ENCODE data around the gene MSMO1. TPM values are rescaled to one million over a fixed set of nuclear protein-coding genes. Genes with fewer than 3 reads are reported as not detected.
A peak's percentile ranks its signal among the peaks of the same experiment; 100 is the strongest.
"Not testable (repeated sequence)": the region's sequence is repeated elsewhere in the genome, so short reads cannot be mapped to it uniquely, and the experiment has no call there.

The MSMO1 gene
- total RNA-seq, result 100 to 1,000 TPM in 1 of 2 donors, 10 to 100 TPM in 1; 98.7 to 195 TPM
- long read RNA-seq, transcript MSMO1-201 (6 exons, 2,269 nt), result major isoform, 653 of 722 reads
- long read RNA-seq, transcript MSMO1-202 (5 exons, 1,789 nt), result minor isoform, 30 of 722 reads
- long read RNA-seq, partial matches to known transcripts, result 22 of 722 reads
- long read RNA-seq, other reads (novel, unspliced or antisense), result 16 of 722 reads

GRCh38 chr4:165327211-165328100 lies at the start of gene MSMO1:
MSMO1 (plus strand) TSS chr4:165327669; CDS start chr4:165333371, 5,702 bp downstream.
- ATAC-seq, result peak; percentile 92
- peak; percentile 99 for DNase-seq
- intact Hi-C loops (cut with DNase I, micrococcal nuclease), result no loop called here

- intact Hi-C loops (cut with DNase I, micrococcal nuclease); ATAC-seq: not testable (repeated sequence)
Measured at GRCh38 chr4:165279531-165279930, 47.9 kb upstream of the MSMO1 start.

GRCh38 chr4:165284697-165285096 lies 42.8 kb upstream of the MSMO1 start:
- DNase-seq; ATAC-seq; intact Hi-C loops (cut with DNase I, micrococcal nuclease): not testable (repeated sequence)

More at GRCh38 chr4:165279531-165279930, 47.9 kb upstream of the MSMO1 start:
- not testable (repeated sequence) for DNase-seq

- intact Hi-C loops (cut with DNase I, micrococcal nuclease); DNase-seq; ATAC-seq: not testable (repeated sequence)
Measured at GRCh38 chr4:165286619-165287340, 40.7 kb upstream of the MSMO1 start.

DNA sequence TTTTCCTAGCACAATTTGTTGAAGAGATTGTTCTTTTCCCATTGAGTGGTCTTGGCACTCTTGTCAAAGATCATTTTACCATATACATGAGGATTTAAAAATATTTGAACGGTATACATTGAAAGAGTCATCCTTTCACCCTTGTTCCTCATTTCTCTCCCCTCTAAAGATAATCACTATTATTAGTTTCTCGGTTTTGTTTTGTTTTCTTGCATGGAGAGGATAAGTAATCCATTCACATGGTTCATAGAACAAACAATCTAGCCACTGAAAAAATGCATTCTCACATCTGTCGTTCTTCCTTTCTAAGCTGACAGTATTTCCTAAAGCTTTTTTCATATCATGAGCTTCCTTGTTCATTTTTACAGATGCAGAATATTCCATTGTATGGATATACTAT lies 39.2 kb upstream of the MSMO1 start:
- DNase-seq (no peak), ATAC-seq (no peak)
- intact Hi-C loops (cut with DNase I, micrococcal nuclease), result no loop called here

DNA sequence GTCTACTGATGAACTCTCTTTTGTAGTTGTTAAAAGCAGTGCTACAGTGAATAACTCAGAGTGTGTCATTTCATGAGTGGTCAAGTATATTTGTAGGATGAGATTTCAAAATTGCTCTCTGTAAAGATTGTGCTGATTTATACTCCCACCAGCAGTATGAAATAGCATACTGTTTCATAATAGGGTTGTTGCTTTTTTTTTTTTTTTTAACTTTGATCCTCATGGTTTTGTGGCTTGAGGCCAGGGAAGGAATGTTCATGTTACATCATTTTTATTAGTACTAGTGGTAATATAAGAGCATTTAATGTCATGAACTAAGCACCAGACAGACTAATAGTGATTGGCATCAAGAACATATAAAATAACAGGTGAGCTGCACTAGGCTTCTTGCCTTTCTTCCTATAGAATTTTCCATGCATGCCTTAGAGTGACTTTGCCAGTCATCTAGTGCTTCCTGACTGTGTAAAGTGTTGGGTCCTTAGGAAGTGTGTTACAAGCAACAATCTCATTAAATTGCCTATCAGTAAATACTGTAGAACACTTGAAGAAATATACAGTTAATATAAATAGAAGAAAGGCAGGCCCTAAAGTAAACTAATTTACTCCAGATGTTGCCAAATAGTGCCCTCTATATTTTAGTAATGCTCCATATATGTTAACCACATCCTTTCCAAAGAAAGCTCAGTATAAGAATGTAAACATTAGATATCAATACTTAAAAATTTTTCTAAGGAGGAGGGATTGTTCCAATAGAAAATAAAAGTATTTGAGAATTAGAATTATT lies 38.6 kb upstream of the MSMO1 start:
- no peak for DNase-seq
- intact Hi-C loops (cut with DNase I, micrococcal nuclease), result no loop called here
- no peak for ATAC-seq

DNA sequence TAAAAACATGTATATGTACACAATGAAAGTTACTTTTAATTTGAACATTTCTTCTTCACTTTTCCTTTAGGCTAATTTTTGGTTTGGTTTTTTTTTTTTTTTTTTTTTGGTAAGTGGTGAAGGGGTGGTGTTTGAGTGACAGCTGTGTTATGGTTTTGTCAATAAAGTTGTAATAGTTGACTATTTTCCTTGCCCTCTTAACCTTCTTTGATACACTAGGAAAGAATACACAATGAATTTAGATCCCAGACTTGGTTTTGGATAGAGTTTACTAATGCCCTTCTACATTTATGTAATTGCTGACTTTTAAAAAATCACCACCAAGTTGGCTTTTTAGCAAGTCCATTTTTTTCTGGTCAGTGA lies 38.1 kb upstream of the MSMO1 start:
- ATAC-seq (no peak), DNase-seq (no peak)
- intact Hi-C loops (cut with DNase I, micrococcal nuclease), result no loop called here

DNA sequence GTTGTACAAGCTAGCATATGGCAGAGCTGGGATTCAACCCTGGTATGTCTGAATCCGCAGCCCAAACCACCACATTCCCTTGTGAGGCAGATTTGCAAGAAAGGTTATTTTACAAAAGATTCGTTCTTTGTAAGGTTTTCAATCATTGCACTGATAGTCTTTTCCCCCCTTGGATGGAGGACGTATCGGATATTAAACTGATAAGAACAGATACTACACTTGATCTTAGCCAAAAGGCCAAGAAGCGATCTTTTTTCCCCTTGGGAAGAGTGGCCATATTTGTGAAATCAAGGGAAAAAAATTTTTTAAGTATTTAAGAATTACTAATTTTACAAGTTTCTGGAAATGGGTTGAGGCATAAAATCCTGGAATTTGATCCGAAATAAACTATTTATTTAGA lies 34.4 kb upstream of the MSMO1 start:
- ATAC-seq (no peak), DNase-seq (no peak)
- intact Hi-C loops (cut with DNase I, micrococcal nuclease), result no loop called here

GRCh38 chr4:165293927-165294649 lies 33.4 kb upstream of the MSMO1 start:
- intact Hi-C loops (cut with DNase I, micrococcal nuclease), result no loop called here
- DNase-seq (no peak), ATAC-seq (no peak)

- no peak for ATAC-seq
Measured at GRCh38 chr4:165294907-165295306, 32.6 kb upstream of the MSMO1 start.

DNA sequence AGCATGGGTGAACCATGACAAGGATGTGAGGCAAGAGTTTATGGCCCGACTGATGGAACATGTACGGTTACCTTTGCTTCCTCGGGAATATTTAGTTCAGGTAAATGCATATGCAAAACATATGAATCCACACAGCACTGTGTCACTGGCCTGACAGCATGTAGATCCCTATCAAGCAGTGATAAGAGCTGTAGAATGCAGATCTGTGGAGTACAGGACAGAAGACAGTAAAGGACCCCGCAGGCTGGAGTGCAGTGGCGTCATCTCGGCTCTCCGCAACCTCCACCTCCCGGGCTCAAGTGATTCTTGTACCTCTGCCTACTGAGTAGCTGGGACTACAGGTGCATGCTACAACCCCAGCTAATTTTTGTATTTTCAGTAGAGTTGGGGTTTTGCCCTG lies 29.8 kb upstream of the MSMO1 start:
- intact Hi-C loops (cut with DNase I, micrococcal nuclease), result no loop called here
- no peak for DNase-seq
- ATAC-seq, result no peak

More at GRCh38 chr4:165294907-165295306, 32.6 kb upstream of the MSMO1 start:
- intact Hi-C loops (cut with DNase I, micrococcal nuclease), result no loop called here
- DNase-seq, result no peak

DNA sequence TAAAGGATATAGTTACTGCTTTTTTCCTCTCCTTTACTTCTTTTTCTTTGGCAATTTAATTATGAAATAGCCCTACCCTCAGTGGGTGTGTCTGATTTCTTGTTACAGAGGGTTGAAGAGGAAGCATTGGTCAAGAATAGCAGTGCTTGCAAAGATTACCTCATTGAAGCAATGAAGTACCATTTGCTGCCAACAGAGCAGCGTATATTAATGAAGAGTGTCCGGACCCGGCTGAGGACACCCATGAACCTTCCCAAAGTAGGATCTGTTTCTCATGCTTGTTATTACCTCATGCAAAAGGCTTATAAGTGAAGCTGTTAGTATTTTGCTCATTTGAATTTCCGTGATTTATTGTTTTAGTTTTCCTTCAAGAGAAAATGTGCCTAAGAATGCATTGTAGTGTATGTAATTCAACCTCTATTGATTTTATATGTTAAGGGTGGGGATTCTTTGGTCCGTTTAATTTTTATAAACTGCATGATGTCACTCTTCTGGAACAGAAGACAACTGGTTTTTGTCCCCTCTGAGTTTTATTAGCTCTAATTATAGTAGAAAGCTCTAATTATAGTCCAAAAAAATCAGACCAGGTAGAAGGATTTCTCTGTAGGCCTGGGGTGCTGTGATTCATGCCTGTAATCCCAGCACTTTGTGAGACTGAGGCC lies 27.9 kb upstream of the MSMO1 start:
- intact Hi-C loops (cut with DNase I, micrococcal nuclease), result no loop called here
- DNase-seq (no peak), ATAC-seq (peak; percentile 46)

DNA sequence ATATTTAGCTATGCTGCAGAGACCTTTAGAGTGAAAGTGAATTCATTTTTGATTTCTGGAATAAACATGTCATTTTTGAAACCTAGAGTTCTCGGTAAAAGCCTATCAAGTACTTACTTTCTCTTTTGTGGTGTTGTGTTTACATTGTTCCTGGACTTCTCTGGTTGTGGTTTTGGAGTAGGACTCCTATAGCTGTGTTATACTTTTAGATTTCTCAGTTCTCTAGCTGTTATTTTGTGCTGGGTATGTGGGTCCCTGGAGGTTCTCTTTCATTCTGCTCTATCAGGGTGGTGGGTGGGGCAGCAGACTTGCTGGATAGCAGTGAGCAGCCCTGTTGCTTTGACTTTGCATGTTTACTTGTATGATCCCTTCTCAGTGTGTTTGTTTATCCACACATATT lies 25.6 kb upstream of the MSMO1 start:
- intact Hi-C loops (cut with DNase I, micrococcal nuclease), result no loop called here
- no peak for DNase-seq
- ATAC-seq, result no peak

DNA sequence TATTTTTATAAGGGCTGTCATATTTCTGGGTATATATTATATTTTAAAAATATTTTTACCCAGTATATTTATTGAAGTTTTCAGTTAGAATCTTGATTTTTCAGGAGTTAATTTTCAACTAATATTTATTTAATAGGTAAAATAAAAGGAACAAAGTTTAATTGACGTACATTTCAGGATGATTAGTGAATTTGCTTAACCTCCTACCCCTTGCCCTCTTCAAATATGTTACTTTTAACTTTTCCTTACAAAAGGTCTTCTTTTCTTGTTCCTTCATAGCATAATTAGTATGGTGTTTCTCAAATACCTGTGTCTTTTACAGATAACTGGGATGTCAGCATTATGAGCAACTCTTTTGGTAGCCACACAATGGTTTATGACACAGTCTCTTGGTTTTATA lies 24.8 kb upstream of the MSMO1 start:
- no peak for ATAC-seq
- intact Hi-C loops (cut with DNase I, micrococcal nuclease), result no loop called here

DNA sequence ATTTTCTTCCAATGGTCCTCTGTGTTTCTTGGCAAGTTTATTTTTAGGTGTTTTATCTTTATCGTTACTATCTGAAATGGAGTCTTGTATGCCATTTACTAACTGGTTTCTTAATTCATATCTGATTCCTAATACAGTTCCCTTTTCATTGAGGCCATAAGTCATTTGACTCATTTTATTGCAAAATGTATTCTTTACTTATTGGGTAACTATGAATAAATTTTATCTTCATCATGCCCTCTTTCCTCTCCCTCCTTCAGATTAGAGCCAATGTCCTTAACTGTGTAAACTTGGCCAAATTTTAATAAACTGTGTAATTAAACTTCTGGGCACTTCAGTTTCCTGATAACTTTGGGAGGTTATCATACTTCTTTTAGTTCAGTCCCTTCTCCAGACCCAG lies 19.3 kb upstream of the MSMO1 start:
- ATAC-seq (no peak), DNase-seq (no peak)
- intact Hi-C loops (cut with DNase I, micrococcal nuclease), result no loop called here

More for the DNA sequence above, 24.8 kb upstream of the MSMO1 start:
- no peak for DNase-seq

DNA sequence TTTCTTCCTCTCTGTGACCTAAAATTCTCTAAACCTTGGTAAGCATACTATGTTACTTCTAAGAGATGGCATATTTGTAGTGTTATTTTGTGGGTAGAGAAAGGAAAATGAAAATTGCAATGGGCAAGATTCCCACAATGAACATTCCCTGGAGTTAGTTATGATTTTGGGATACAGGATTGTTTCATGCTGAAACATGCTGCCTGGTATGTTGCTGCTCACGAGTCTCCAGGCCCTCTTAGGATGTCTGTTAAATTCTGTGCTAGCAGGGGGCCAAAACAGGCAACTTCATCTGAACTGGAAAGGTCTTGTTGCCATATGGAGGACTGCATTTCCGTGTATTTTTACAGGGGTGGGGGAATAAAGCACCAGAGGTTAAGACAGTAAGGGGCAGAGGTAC lies 18.9 kb upstream of the MSMO1 start:
- DNase-seq (no peak), ATAC-seq (no peak)
- intact Hi-C loops (cut with DNase I, micrococcal nuclease), result no loop called here

DNA sequence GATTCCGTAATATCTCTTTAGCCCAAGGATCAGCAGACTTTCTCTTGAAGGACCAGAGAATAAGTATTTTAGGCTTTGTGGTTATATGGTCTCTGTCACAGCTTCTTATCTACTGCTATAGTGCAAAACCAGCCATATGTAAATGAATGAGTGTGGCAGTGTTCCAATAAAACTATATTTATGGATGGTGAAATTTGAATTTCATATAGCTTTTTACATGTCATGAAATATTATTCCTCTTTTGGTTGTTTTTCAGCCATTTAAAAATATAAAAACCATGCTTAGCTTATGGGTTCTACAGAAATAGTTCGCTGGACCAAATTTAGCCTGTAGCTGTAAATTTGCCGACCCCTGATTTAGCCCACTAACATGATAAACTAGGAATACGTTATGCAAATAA lies 18.0 kb upstream of the MSMO1 start:
- intact Hi-C loops (cut with DNase I, micrococcal nuclease), result no loop called here
- no peak for DNase-seq
- ATAC-seq, result no peak

DNA sequence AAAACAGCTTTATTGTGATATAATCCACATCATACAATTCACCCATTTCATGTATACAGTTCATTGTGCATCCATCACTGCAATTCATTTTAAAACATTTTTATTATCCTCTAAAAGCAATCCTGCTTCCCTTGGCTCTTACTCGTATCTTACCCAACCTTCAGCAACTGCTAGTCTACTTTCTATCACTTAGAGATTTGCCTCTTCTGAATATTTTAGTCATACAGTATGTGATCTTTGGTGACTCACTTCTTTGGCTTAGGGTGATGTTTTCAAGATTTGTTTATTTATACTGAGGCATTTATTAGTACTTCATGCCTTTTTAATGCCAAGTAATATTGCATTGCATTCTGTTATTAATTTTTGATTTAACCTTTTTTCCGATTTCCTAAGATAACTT lies 15.0 kb upstream of the MSMO1 start:
- intact Hi-C loops (cut with DNase I, micrococcal nuclease), result no loop called here
- DNase-seq (no peak), ATAC-seq (no peak)

Data from left colon (tissue), 2 donors.